Activated CD4-positive, CD25-positive, alpha-beta regulatory T cell treated with anti-CD3 and anti-CD28 coated beads, Interleukin-2, amount 50 U/mL, for 16 hours (primary cell): ENCODE measurements around the gene TRIM3.

Experiments
- DNase-seq: peaks from one replicate; pipeline ENCODE4 v3.0.0-alpha.2; 2020; ENCODE audit warnings: low read depth, low spot score

Gene TRIM3

GRCh38 chr11:6437993-6438392 lies 35.7 kb downstream of the TRIM3 start:
- no peak for DNase-seq

- no peak for DNase-seq
Measured at GRCh38 chr11:6437423-6437822, 36.3 kb downstream of the TRIM3 start.

GRCh38 chr11:6433998-6434660 lies 39.6 kb downstream of the TRIM3 start:
- DNase-seq, result no peak

GRCh38 chr11:6431861-6432260 lies 41.9 kb downstream of the TRIM3 start:
- DNase-seq, result no peak

- no peak for DNase-seq
Measured at GRCh38 chr11:6427516-6427915, 46.2 kb downstream of the TRIM3 start.

- DNase-seq, result no peak
Measured at GRCh38 chr11:6420677-6421076, 53.1 kb downstream of the TRIM3 start.

GRCh38 chr11:6419009-6419631 lies 54.6 kb downstream of the TRIM3 start, which contains the start of gene APBB1:
APBB1 (minus strand) TSS chr11:6419094; CDS start chr11:6411347, 7,747 bp downstream.
- peak; percentile 40 for DNase-seq

- no peak for DNase-seq
Measured at GRCh38 chr11:6418557-6419008, 55.2 kb downstream of the TRIM3 start.

- no peak for DNase-seq
Measured at GRCh38 chr11:6417907-6418556, 55.7 kb downstream of the TRIM3 start.

GRCh38 chr11:6415797-6416196 lies 57.9 kb downstream of the TRIM3 start:
- DNase-seq, result no peak

- DNase-seq, result no peak
Measured at GRCh38 chr11:6414874-6415328, 58.8 kb downstream of the TRIM3 start.

- peak; percentile 40 for DNase-seq
Measured at GRCh38 chr11:6413791-6414201, 59.9 kb downstream of the TRIM3 start.

- DNase-seq, result no peak
Measured at GRCh38 chr11:6411594-6412031, 62.1 kb downstream of the TRIM3 start.

- no peak for DNase-seq
Measured at GRCh38 chr11:6410695-6411430, 62.9 kb downstream of the TRIM3 start.

- DNase-seq, result no peak
Measured at GRCh38 chr11:6406370-6406769, 67.4 kb downstream of the TRIM3 start.

- DNase-seq, result no peak
Measured at GRCh38 chr11:6405846-6406245, 67.9 kb downstream of the TRIM3 start.

GRCh38 chr11:6405052-6405667 lies 68.6 kb downstream of the TRIM3 start:
- DNase-seq, result no peak

GRCh38 chr11:6404342-6405051 lies 69.2 kb downstream of the TRIM3 start:
- DNase-seq, result no peak

- no peak for DNase-seq
Measured at GRCh38 chr11:6403539-6403938, 70.2 kb downstream of the TRIM3 start.

GRCh38 chr11:6402561-6402981 lies 71.2 kb downstream of the TRIM3 start:
- DNase-seq, result peak; percentile 55

- no peak for DNase-seq
Measured at GRCh38 chr11:6402061-6402470, 71.7 kb downstream of the TRIM3 start.
